Measurements from ENCODE around the gene CALD1.

DNA sequence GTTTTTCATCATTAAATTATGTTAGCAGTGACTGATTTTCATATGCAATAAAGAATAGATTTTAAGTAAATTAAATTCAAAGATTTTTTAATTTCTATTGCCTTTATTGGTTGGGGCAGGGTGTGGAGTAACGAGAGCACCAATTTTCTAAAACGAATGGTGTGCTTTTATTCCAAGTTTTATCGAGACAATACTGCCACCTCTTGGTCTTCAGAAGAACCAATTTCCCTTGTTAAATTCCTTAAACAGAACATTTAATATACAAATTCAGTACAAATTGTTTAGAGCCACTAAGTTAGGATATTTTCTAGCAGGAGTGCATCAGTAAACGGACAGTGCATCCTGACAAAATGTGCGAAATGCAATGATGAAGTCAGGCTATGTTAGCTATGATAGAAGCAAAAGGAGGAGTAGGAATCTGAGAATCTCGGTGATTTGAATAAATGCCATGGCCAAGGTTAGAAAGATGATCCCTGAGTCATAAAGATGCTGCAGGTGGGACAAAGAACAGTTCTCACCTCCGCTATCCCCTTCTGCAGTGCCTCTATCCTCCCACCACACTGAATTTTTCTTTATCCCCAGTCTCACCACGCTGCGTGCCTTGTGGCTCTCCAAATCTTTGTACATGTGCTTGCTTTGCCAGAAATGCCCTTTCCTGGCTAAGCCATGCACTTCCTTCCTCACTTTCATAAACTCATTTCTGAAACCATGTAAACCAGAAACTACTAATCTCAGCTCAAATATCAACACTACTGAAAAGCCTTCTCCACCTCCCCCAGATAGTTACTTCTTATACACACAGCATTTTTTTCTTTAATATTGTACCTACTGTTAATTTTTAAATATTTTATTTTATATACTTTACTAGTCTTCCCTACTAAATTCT is 175.0 kb downstream of the CALD1 start:
- TF ChIP-seq POLR2A (IDR thresholded peaks at IDR 0.05; ENCODE audit: low read length) = no peak
- TF ChIP-seq GATA1 (IDR thresholded peaks at IDR 0.05; ENCODE audit: low read depth, low read length) = no peak
